Mammary epithelial cell (primary cell): ENCODE data around the gene STK39.

Experiments
- EZH2 ChIP-seq: IDR thresholded peaks from 2 replicates; pipeline ENCODE4 v1.6.1; 2012; ENCODE audit warnings: low read length, inconsistent platforms, borderline replicate concordance
- TF ChIP-seq, protein P1 (sequence below), 2 donors: IDR thresholded peaks in 1 of 2; conservative IDR thresholded peaks in 1 of 2; 2 replicates each; pipeline ENCODE4 v1.5.1; 2011 to 2012; ENCODE audit warnings: inconsistent platforms in 2 of 2, low read length in 2 of 2, mild to moderate bottlenecking in 2 of 2, control low read depth in 1 of 2, low read depth in 1 of 2; ENCODE audit not compliant: insufficient read depth in 1 of 2; ENCODE audit errors: extremely low read depth in 1 of 2

DNA sequence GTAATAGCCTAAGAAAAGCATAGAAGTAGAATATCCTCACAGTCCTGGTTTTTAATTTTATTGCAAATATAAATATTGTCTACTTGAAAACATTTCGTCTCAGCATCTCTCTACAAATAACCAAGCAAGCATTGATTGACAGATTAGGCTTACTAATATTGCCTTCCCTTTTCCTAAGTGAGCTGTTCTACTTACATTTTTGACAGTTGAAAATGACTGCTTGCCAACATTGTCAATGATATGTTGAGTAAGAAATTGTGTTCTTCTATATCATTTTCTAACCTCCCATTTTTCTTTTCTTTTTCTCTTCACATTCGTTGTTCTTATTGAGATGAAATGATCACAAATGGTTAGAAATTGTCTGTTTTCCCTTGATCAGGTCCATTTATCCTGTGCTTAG lies 47.0 kb upstream of the STK39 start:
- TF ChIP-seq EZH2, result no peak
- TF ChIP-seq, protein P1, sequence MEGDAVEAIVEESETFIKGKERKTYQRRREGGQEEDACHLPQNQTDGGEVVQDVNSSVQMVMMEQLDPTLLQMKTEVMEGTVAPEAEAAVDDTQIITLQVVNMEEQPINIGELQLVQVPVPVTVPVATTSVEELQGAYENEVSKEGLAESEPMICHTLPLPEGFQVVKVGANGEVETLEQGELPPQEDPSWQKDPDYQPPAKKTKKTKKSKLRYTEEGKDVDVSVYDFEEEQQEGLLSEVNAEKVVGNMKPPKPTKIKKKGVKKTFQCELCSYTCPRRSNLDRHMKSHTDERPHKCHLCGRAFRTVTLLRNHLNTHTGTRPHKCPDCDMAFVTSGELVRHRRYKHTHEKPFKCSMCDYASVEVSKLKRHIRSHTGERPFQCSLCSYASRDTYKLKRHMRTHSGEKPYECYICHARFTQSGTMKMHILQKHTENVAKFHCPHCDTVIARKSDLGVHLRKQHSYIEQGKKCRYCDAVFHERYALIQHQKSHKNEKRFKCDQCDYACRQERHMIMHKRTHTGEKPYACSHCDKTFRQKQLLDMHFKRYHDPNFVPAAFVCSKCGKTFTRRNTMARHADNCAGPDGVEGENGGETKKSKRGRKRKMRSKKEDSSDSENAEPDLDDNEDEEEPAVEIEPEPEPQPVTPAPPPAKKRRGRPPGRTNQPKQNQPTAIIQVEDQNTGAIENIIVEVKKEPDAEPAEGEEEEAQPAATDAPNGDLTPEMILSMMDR (conservative IDR thresholded peaks at IDR 0.05 in 1 of 2, IDR thresholded peaks at IDR 0.05 in 1 of 2; ENCODE audit: extremely low read depth in 1 of 2, insufficient read depth in 1 of 2, low read depth in 1 of 2, low read length in 2 of 2), result no peak
